Epithelial cell of prostate (primary cell): ENCODE data around the gene KCNIP1.

Experiments used
- DNase-seq: peaks from one replicate; pipeline ENCODE4 v3.0.0-alpha.2; 2011; ENCODE audit warnings: low read depth, low spot score
- H3K27ac ChIP-seq: fragments of 450-650 bp; 2 replicates; pipeline ENCODE4 v1.5.1; 2017; ENCODE audit warnings: mild to moderate bottlenecking

Gene KCNIP1

DNA sequence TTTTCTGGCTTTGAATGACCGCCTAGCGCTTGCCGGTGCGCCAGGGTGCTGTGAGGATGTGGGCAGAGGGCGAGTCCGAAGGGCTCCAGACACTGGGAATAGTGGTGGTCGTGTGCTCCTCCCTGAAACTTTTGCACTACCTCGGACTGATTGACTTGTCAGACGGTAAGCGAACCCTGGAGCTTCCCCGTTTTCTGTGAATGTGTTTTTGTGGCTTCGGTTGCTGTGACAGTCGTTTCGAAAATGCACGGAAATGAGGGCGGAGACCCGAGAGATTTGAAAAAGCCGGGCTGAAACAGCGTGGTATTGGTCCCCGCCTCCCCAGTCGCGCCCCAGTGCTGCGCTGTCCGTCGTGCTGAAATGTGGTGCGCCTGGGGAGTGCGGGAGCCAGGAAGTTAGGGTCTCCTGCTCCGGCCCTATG lies 177.2 kb downstream of the KCNIP1 start:
- no peak overlapping the region for H3K27ac ChIP-seq
- DNase-seq = no peak

DNA sequence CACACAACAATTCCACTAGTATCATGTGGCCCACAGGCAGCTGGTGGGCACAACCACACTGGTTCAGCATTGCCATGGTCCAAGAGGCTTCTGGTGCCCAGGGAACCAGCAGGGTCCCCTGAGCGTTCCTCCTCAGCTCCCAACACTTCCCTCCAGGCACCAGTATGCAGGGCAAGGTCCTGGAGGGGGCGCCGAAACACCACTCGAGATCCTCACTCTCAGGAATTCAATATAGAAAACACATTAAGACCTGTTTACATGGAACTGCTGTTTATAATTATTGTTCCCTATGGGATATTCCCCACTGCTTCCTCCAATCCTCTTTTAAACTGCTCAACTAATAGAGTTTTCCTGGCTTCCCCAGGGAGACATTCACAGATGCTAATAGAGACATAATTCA lies 187.8 kb downstream of the KCNIP1 start:
- no peak for DNase-seq
- H3K27ac ChIP-seq = no peak overlapping the region

DNA sequence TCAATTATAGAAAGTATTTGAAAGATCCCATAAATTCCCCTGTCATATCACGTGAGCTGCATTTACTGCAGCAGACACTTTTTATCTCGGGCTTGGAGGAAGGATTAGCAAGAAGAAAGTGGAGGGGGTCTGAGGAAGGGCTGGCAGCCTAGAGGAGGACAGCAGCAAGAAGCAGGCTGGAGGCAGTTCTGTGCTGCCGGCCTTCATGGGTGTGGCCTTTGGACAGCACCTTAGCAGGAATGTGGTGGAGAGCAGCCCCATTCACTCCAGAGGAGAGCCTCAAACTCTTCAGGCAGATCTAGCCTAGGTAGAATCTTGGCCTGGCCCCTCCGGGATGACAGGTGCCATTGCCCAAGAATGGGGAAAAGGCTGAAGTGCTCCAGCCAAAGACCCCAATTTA lies 189.9 kb downstream of the KCNIP1 start:
- DNase-seq = no peak
- no peak overlapping the region for H3K27ac ChIP-seq

DNA sequence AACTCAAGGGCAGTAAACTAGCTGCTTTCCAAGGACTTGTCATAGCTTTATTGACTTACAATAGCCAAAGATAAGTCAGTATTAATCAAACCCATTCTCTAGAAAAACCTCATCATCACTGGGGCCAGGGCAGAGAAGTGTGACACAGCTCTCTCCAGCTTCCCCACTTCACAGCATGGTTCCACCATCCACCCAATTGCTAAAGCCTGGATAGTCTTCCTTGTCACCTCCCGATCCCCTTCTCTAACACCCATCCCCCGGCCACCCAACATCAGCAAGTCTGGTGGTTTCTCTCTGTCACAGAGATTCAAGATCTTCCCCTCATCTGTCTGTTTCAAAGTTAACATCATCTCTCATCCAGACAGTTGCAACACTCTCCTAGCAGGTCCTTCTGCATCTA lies 191.1 kb downstream of the KCNIP1 start:
- no peak for DNase-seq
- H3K27ac ChIP-seq = no peak overlapping the region

DNA sequence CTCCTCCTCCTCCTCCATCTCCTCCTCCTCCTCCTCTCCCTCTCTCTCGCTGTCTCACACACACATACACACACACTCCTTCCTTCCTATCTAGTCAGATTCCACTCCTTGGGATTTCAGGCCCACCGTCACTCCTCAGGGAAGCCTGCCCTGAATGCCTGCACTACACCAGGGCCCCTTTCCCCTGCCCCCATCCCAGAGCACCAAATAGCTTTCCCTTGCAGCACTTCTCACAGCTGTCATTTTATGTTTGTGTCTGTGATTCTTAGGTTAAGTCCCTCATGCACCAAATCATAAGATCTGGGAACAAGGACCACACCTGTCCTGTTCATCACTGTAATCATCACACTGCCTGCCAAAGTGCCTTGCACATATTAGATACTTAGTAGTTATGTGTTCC lies 193.2 kb downstream of the KCNIP1 start:
- no peak for DNase-seq

DNA sequence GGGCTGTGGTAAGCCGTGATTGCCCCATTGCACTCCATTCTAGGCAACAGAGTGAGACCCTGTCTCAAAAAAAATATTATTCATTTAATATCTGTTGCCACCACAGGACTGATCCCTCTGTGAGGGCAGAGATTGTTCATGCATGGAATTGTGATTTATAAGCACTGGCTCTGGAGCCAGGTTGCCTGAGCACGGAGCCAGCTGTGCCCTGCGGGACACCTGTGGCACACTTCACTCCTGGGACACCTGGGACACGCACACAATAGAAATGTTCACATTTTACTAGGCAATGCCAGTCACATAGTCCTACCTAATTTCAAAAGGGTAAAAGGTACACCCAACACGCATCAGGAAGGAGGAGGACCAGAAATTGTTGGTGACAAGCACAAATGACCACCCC lies 196.7 kb downstream of the KCNIP1 start:
- DNase-seq = no peak
- no peak overlapping the region for H3K27ac ChIP-seq

More for the DNA sequence above, 193.2 kb downstream of the KCNIP1 start:
- H3K27ac ChIP-seq = no peak overlapping the region

DNA sequence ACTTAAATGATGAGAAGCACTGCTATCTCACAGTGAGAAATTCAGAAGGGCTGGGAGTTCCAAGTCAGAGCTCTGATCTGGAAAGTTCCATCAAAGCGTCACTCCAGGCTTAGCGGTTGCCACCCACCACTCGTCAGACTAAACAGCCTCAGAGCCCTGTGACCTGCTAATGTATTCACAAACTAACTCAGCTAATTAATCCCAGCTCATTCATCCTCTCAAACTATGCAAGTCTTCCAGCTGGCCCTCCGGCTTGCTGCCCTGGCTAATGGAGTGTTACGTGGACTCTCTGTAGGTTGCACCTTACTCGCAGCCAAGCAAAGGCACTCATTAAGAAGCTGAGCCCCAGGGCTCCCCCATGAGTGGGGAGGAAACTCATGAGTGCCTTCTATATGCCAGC lies 197.5 kb downstream of the KCNIP1 start:
- no peak overlapping the region for H3K27ac ChIP-seq
- DNase-seq = no peak

DNA sequence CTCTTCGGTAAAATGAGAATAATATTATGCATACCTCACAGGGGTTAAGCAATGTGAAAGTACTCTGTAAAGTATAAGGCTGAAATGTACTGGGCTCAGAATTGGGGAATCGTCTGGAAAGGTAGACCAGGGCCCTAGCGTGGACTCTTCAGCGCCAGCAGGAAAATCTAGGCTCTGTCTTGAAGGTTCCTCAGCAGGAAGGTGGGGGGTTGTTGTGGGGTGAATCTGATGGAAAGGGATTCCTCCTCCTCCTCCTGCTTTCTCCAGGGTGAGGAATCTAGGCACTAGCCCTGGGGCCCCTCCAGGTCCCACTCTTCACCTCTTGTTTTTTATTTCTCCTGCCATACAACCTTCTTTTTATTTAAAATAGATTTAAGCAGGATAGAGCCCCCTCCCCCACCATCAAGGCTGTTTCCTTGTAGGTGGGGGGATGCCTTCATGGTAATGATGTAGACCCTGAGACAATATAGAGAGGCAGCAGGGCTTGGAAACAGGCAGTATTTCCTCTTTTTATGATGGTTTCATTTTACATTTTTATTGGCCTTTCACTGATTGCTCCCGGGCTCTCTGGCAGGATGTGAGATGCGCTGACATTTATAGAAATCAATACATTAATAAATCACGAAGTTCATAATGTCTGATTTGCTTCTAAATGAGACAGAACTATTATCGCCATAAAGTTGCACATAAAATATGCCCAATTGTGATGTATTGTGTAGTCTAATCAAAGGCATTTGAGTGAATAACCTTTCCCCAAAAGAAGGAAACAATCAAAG lies 200.8 kb downstream of the KCNIP1 start:
- DNase-seq = no peak

DNA sequence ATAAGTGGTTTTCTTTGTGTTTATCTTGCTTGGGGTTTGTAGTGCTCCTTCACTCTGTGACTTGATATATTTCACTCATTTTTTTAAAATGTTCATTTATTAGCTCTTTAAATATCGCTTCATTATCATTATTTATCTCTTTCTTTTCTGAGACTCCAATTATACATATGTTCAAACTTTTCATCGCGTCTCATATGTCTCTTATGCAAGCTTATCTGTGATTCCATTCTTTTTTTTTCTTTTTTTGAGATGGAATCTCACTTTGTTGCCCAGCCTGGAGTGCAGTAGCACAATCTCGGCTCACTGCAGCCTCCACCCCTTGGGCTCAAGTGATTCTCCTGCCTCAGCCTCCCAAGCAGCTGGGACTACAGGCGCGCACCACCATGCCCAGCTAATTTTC lies 205.8 kb downstream of the KCNIP1 start:
- no peak for DNase-seq
- H3K27ac ChIP-seq = no peak overlapping the region

More for the DNA sequence above, 200.8 kb downstream of the KCNIP1 start:
- no peak overlapping the region for H3K27ac ChIP-seq

DNA sequence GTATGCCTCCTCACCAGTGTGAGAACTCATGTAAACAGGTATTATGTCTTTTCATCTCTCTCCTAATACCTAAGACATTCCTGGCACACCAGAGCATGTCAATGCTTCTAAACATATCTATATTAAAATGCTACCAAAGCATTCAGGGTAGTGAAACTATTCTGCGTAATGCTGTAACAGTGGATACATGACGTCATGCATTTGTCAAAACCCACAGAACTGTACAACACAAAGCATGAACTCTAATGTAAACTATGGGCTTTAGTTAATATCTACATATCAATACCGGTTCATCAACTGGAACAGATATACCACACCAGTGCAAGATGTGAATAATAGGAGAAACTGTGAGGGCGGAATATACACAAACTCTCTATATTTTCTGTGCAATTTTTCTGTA lies 207.5 kb downstream of the KCNIP1 start:
- DNase-seq = no peak
- H3K27ac ChIP-seq = no peak overlapping the region

DNA sequence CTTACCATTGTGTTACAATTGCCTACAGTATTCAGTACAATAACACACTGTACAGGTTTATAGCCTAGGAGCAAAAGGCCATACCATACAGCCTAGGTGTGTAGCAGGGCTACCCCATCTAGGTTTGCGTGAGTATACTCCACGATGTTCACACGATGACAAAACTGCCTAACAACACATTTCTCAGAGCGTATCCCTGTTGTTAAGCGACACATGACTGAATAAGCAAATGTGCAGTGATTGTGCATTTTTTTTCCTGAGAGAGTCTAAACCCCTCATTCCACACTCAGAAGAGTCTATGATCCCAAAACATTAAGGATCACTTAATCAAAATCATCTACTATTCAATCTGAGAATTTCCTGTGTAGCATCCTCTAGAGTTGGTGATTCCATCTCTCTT lies 211.3 kb downstream of the KCNIP1 start:
- no peak for DNase-seq
- no peak overlapping the region for H3K27ac ChIP-seq

DNA sequence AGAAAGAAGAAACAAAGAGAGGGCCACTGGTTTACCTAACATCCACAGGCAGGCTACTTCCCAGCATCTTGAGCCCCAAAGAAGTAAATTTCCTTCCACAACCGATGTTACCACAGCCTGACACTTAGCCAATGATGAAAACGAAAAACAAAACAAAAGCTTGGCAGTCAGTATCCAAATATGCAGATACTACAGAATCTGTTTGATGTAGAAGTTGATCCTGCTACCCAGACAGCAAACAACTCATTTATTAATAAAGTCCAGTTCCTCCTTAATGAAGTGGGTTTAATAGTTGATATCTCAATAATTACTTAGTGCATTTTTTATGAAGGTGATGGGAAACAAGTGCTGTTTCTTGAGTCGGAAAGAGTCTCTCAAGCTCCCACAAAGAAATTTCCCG lies 212.6 kb downstream of the KCNIP1 start:
- no peak for DNase-seq
- no peak overlapping the region for H3K27ac ChIP-seq

DNA sequence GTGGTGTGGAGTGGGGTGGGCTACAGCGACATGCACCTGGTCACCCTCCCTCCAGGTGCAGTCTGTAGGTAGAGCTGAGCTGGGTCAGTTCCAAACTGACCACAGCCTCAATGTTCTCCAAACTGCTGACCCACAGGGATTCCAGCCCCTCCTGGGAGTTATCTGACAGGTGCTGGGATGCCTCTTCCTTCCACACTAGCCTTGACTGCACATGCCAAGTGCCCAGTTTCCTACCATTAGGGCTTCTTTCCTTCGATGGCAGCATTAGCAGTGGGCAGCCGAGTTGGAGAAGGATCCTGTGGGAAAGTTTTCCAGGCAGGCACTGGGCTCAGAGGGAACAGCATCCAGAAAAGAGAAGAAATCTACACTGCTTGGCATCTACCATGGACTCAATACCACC lies 215.7 kb downstream of the KCNIP1 start:
- no peak for DNase-seq
- no peak overlapping the region for H3K27ac ChIP-seq

DNA sequence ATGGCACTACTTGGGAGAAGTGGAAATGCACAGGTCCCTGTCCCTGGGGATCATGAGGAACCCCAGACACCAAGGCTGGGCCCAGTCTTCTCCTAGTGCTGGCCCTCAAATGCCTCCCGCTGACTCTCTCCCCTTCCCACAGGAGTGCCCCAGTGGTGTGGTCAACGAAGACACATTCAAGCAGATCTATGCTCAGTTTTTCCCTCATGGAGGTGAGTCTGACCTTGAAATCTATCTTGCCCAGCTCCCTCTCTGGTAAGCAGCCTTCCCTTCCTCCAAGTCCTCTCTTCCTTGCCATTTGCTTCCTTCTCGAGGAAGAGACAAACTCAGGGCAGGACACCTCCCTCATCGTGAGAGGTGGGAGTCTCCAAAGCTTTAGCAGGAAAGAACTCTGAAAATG lies 216.4 kb downstream of the KCNIP1 start:
- no peak overlapping the region for H3K27ac ChIP-seq
- no peak for DNase-seq

DNA sequence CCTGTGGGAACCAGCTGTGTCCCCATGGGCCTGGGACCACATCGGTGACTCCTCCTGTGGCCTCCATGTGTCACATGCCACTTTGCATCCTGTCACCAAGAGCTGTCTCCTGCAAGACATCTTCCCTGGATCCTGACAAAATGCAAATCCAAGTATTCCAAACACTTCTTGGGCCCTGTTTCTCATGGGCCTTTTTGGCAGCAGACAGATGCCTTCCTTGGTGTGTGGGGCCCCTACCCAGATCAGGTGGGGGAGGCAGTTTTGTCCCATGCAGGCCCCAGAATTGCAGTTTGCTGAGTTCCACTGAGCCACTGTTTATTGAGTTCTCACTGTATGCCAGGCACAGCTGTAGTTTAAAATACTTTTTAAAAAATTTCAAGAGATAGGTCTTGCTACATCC lies 217.2 kb downstream of the KCNIP1 start:
- no peak for DNase-seq

DNA sequence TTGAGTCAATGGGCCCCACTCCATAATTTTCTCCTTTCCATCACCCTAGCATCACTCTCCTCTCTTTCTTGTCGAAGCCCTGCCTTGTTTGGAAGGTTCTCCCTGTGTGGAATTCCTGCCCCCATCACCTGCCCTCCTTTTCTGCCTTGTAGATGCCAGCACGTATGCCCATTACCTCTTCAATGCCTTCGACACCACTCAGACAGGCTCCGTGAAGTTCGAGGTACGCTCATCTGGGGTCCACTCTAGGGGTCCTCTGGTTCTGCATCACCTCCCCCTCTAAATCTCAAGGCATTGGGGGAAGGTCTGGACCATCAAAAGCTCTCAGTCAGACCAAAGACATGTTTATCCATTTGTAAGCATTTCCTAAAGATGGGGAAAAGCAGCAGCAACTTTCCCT lies 217.9 kb downstream of the KCNIP1 start:
- H3K27ac ChIP-seq = no peak overlapping the region
- DNase-seq = no peak

More for the DNA sequence above, 217.2 kb downstream of the KCNIP1 start:
- no peak overlapping the region for H3K27ac ChIP-seq

DNA sequence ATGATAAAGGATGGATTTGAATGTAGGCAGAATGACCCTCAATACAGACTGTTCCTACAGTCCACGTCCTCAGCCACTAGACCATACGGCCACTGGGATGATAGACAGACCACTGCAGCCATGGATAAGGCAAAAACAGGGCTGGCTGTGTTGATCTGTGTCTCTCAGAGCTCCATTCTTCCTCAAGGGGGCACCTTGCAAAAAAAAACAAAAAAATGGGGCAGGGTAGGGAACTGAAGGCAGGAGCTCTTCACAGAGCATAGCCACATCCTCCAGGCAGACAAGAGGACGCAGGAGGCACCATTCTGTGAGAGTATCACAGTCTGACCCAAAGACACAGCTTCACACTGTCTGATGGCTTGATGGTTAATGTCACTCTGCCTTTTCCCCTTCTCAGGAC lies 218.5 kb downstream of the KCNIP1 start:
- H3K27ac ChIP-seq = no peak overlapping the region

DNA sequence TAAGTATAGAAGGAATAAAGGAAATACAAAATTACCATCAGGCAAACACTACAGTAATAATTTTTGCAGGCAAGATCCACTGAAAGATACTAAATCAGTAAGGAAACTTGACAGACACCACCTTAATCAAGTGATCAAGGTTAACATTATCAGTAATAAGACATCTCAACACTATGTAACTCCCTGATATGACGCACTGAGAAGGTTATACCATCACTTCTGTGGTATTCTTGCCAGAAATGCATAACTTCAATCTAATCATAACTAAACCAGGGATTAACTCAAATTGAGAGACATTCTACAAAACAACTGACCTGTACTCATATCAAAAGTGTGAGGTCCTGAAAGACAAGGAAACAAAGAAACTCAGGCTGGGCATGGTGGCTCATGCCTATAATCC lies 227.2 kb downstream of the KCNIP1 start:
- DNase-seq = no peak
- no peak overlapping the region for H3K27ac ChIP-seq

More for the DNA sequence above, 218.5 kb downstream of the KCNIP1 start:
- DNase-seq = no peak

DNA sequence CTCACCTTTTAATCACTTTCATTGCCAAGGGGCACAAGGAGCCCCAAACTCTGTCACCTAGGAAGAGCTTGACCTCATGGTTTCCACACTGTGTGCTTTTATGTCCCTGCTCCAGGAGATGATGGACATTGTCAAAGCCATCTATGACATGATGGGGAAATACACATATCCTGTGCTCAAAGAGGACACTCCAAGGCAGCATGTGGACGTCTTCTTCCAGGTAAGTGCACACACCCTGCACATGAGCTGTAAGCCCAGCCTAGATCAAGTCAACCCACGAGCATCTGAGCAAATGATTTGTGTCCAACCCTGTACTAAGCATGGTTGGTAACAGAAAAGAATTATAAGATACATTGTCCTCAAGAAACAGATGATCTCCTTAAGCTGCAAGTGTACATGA lies 228.9 kb downstream of the KCNIP1 start:
- no peak for DNase-seq
- no peak overlapping the region for H3K27ac ChIP-seq

DNA sequence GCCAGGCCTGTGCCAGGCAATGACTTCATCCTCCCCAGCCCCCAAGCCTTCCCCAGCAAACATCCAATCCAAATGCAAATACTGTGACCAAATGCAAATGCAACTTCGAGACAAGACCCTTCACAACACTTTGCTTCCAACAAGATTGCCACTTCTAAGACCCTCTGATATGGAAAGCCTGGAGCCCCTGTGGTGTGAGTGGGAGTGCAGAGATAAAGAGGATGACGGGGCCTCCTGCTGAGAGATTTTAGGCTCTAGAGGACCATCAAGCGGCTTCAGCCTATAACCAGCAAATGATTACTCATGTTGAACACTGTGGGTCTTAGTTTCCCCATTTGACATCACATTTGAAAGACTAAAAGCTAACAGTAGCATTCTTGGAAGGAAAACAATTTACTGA lies 233.1 kb downstream of the KCNIP1 start:
- no peak overlapping the region for H3K27ac ChIP-seq
- no peak for DNase-seq

DNA sequence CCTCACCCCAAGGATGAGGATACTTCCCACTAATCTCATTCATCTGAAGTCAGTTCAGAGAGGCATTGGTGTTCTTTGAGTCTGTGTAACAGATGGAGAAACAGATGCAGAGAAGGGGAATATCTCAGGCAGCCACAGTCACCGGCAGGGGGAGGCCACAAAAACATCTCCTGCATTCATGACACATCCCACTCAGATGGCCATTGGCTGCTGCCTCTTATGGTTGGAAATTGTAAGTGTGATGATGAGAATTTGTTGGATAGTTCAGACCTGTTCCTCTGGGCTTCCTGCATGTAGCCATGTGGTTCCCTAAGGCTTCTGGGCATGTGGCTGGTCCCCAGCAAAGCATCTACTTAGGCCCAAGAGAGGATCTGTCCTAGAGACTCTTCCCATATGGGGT lies 233.8 kb downstream of the KCNIP1 start:
- no peak for DNase-seq
- H3K27ac ChIP-seq = no peak overlapping the region

DNA sequence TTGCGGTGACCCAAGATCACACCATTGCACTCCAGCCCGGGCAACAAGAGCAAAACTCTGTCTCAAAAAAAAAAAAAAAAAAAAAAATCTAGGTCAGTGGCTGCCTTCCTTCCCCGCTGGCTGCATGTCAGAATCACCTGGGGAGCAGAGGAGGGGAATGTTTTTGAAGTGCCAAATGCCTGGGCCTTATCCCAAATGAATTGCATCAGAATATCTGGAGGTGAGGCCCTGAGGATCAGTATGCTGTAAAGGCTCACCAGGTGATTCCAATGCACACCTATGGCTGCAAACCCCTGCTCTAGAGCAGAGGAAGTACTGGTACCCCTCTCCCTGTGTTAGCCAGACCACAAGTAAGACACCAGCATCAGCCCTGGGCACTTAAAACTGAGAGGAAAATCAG lies 235.0 kb downstream of the KCNIP1 start:
- DNase-seq = no peak
- H3K27ac ChIP-seq = no peak overlapping the region
